ENCODE data around the gene TMEFF2. TPM values are rescaled to one million over a fixed set of nuclear protein-coding genes. Genes with fewer than 3 reads are reported as not detected.

TMEFF2 gene
- total and polyA plus RNA-seq, 2 experiments from 2014 or later, result 1.7 to 2.2 TPM

GRCh38 chr2:191933307-191934105, 261.2 kb downstream of the TMEFF2 start:
- H3K9me2 ChIP-seq (ENCODE audit: insufficient read depth), result peaks cover 10% of the 10 kb centered on the region
- no peak overlapping the region for H3K4me2 ChIP-seq
- H4K20me1 ChIP-seq (replicated peaks; ENCODE audit: insufficient read depth), result no peaks in the 10 kb centered on the region
- no peak for TF ChIP-seq POLR2AphosphoS5 (IDR thresholded peaks at IDR 0.05; ENCODE audit: low read depth)
- no peak for TF ChIP-seq ZNF462 (CRISPR knock-in tag; IDR thresholded peaks at IDR 0.05)
- TF ChIP-seq CTCF (conservative IDR thresholded peaks at IDR 0.05; ENCODE audit: low read depth in 2 of 2), result no peak
- no peak for TF ChIP-seq JUNB (IDR thresholded peaks at IDR 0.05; ENCODE audit: unreplicated experiment)
- no peak for TF ChIP-seq EZH2 (IDR thresholded peaks at IDR 0.05; ENCODE audit: low read depth, unreplicated experiment)
- TF ChIP-seq NANOG (IDR thresholded peaks at IDR 0.05; ENCODE audit: borderline replicate concordance), result no peak
- no peak for TF ChIP-seq ZNF114 (CRISPR knock-in tag; IDR thresholded peaks at IDR 0.05)
- TF ChIP-seq ETS1 (IDR thresholded peaks at IDR 0.05), result no peak
- no peak for TF ChIP-seq CREB1 (CRISPR knock-in tag; IDR thresholded peaks at IDR 0.05; ENCODE audit: low read depth)
- no peak for TF ChIP-seq STAT1 (IDR thresholded peaks at IDR 0.05; ENCODE audit: unreplicated experiment)
- no peak for TF ChIP-seq EZH2phosphoT487 (IDR thresholded peaks at IDR 0.05; ENCODE audit: unreplicated experiment)
- no peak for TF ChIP-seq REST (IDR thresholded peaks at IDR 0.05; ENCODE audit: unreplicated experiment)
- no peaks in the 10 kb centered on the region for H3K79me2 ChIP-seq (replicated peaks; ENCODE audit: insufficient read depth)
- H3K4me3 Mint-ChIP-seq, result no peak overlapping the region
- no peak overlapping the region for H3K27ac Mint-ChIP-seq
- peaks cover 16% of the 10 kb centered on the region for H3K4me1 Mint-ChIP-seq
- H3K4me3 ChIP-seq, result no peak overlapping the region
- H2AFZ ChIP-seq, result no peak overlapping the region
- H3K27me3 ChIP-seq (ENCODE audit: insufficient read depth), result no peaks in the 10 kb centered on the region
- no peaks in the 10 kb centered on the region for H3K27me3 Mint-ChIP-seq (ENCODE audit: insufficient read depth, low read depth, poor library complexity)
- no peak for DNase-seq (ENCODE audit: low spot score)
- no peaks in the 10 kb centered on the region for H3F3A ChIP-seq (replicated peaks; ENCODE audit: low read depth)
- peaks cover 7% of the 10 kb centered on the region for H3K4me1 ChIP-seq (ENCODE audit: insufficient read depth)
- no peaks in the 10 kb centered on the region for H3K36me3 Mint-ChIP-seq (ENCODE audit: low read depth)
- H3K9me3 Mint-ChIP-seq, result no peaks in the 10 kb centered on the region
- H3K27ac ChIP-seq (ENCODE audit: low read depth), result no peak overlapping the region
- ATAC-seq, result no peak
- H3K36me3 ChIP-seq (ENCODE audit: insufficient read depth), result no peaks in the 10 kb centered on the region
